K562 (cell line): ENCODE measurements around the gene ZP3. TPM values are rescaled to one million over a fixed set of nuclear protein-coding genes. Genes with fewer than 3 reads are reported as not detected.
"Not testable (repeated sequence)": the region's sequence is repeated elsewhere in the genome, so short reads cannot be mapped to it uniquely, and the experiment has no call there.

Source experiments
- ATAC-seq: fragments of 200-7000 bp; cut with Tn5 transposase; 3 replicates; pipeline ENCODE4 v1.9.1; 2020; ENCODE audit warnings: moderate library complexity
- BruUV-seq: library from RNA; stranded (reverse); fragments of 400-500 nt; replicated peaks from 2 replicates; lab custom pipeline; 2021; lab: Mats Ljungman, UMichigan
- CTCF ChIA-PET: fragments of 300-600 bp; formaldehyde crosslinking; extraction: SDS; loops from one replicate; lab custom pipeline; 2021; ENCODE audit warnings: low intra/inter-chr PET ratio; lab: Yijun Ruan, JAX
- POLR2A ChIA-PET: fragments of 300-600, 350-650 bp; sonication (Branson Sonifier 250); formaldehyde crosslinking; extraction: SDS; loops from one replicate; lab custom pipeline; 2021; ENCODE audit warnings: antibody characterized with exemption, inconsistent platforms; lab: Yijun Ruan, JAX
- DNase-seq, 4 experiments: peaks; one replicate each; pipeline versions ENCODE4 v3.0.0 to v3.0.0-alpha.2; 2011 to 2018; ENCODE audit warnings: low spot score in 3 of 4, mixed read lengths in 3 of 4; ENCODE audit errors: extremely low read depth in 1 of 4
- FAIRE-seq: peaks from 2 replicates; lab custom pipeline; 2011; peaks lifted over from hg19 to GRCh38; lab: Jason Lieb, UNC
- H2AFZ ChIP-seq: 2 replicates; pipeline ENCODE4 v1.6.0; 2011; ENCODE audit warnings: low read depth, low read length, control low read depth, inconsistent platforms
- H3K27ac ChIP-seq: fragments of 200-600 bp; 3 replicates; pipeline ENCODE4 v1.8.0; 2011; ENCODE audit warnings: low read depth, mild to moderate bottlenecking, control low read depth, inconsistent platforms, low read length, moderate library complexity, mixed read lengths; ENCODE audit errors: extremely low read depth
- H3K27me3 ChIP-seq, 2 experiments: fragments of 300-600 bp in 1 of 2; 2 replicates in 1 of 2; 3 replicates in 1 of 2; pipeline versions ENCODE4 v1.6.0 to v1.8.0; 2011; ENCODE audit warnings: inconsistent platforms in 2 of 2, low read length in 2 of 2, mild to moderate bottlenecking in 1 of 2, mixed read lengths in 1 of 2, moderate library complexity in 1 of 2; ENCODE audit not compliant: control insufficient read depth in 2 of 2, insufficient read depth in 2 of 2
- H3K36me3 ChIP-seq: fragments of 300-600 bp; 3 replicates; pipeline ENCODE4 v1.8.0; 2011; ENCODE audit warnings: mild to moderate bottlenecking, low read length, inconsistent platforms; ENCODE audit not compliant: control insufficient read depth, insufficient read depth
- H3K4me1 ChIP-seq, 2 experiments: fragments of 200-600 bp in 1 of 2; replicated peaks in 1 of 2; 2 replicates in 1 of 2; 3 replicates in 1 of 2; pipeline versions ENCODE4 v1.5.1 to v1.8.0; 2011; ENCODE audit warnings: inconsistent platforms in 2 of 2, low read length in 2 of 2, mild to moderate bottlenecking in 1 of 2, mixed read lengths in 1 of 2, moderate library complexity in 1 of 2; ENCODE audit not compliant: control insufficient read depth in 2 of 2, insufficient read depth in 2 of 2
- H3K4me2 ChIP-seq: 2 replicates; pipeline ENCODE4 v1.6.1; 2011; ENCODE audit warnings: low read length, control low read depth, inconsistent platforms, mixed read lengths; ENCODE audit not compliant: insufficient read depth
- H3K4me3 ChIP-seq: fragments of 200-600 bp; sonication (generic), shearing (Covaris generic); 2 replicates; pipeline ENCODE4 v1.5.1; 2016; ENCODE audit warnings: control low read depth, inconsistent platforms
- H3K79me2 ChIP-seq: fragments of 200-600 bp; 3 replicates; pipeline ENCODE4 v1.8.0; 2011; ENCODE audit warnings: low read length, inconsistent platforms; ENCODE audit not compliant: control insufficient read depth, insufficient read depth
- H3K9ac ChIP-seq, 2 experiments: 2 replicates each; pipeline versions ENCODE4 v1.6.0 to v1.6.1; 2011; ENCODE audit warnings: low read depth in 2 of 2, low read length in 2 of 2, control low read depth in 1 of 2, inconsistent platforms in 1 of 2, mild to moderate bottlenecking in 1 of 2, mixed read lengths in 1 of 2; ENCODE audit not compliant: insufficient read depth in 1 of 2
- H3K9me1 ChIP-seq: one replicate; pipeline ENCODE4 v1.6.0; 2011; ENCODE audit warnings: inconsistent platforms, mild to moderate bottlenecking, low read length, moderate library complexity; ENCODE audit not compliant: control insufficient read depth, insufficient read depth
- H3K9me3 ChIP-seq: replicated peaks from 2 replicates; pipeline ENCODE4 v1.5.1; 2011; ENCODE audit warnings: low read depth, low read length, inconsistent platforms; ENCODE audit not compliant: control insufficient read depth, insufficient read depth
- H4K20me1 ChIP-seq: replicated peaks from 2 replicates; pipeline ENCODE4 v1.6.1; 2011; ENCODE audit warnings: low read length, inconsistent platforms, mixed read lengths; ENCODE audit not compliant: control insufficient read depth, insufficient read depth
- WGBS: fragments of 100-300 bp; shearing (Covaris generic); methylation state at CpG from one replicate; pipeline ENCODE4 v1.1.6; 2016; ENCODE audit warnings: low coverage, mixed read lengths; ENCODE audit not compliant: insufficient coverage; ENCODE audit errors: missing lambda C conversion rate; 5-methylcytosine and 5-hydroxymethylcytosine counted together
- in situ Hi-C: fragments of 300-500 bp; cut with MboI; formaldehyde crosslinking; loops from 4 replicates; pipeline ENCODE4 v1.15.0; 2018; ENCODE audit warnings: inconsistent platforms, mixed read lengths
- intact Hi-C: fragments of 100-400 bp; cut with micrococcal nuclease; formaldehyde crosslinking; loops from 2 replicates; pipeline ENCODE4 v1.14.2; 2022
- polyA plus RNA-seq, 8 experiments: library from polyadenylated mRNA; depleted of rRNA in 4 of 8; stranded (reverse) in 5 of 8; unstranded in 3 of 8; fragments of >200 nt; fragmentation: Nextera tagmentation in 2 of 8; fragmentation: Illumina TruSeq in 1 of 8; extraction: Ambion mirVana in 2 of 8; extraction: Trizol in 1 of 8; gene quantifications; 2 replicates each; pipeline versions ENCODE4 v1.2.1 to v1.2.3, GENCODE V29; 2011 to 2014; ENCODE audit warnings: inconsistent platforms in 1 of 8, missing spikeins in 1 of 8
- total RNA-seq, 7 experiments: library from RNA; depleted of rRNA in 6 of 7; stranded (reverse); fragments of >200 nt in 6 of 7; fragmentation: Illumina TruSeq in 2 of 7; extraction: Trizol in 2 of 7; gene quantifications; 2 replicates each; pipeline versions ENCODE4 v1.2.1 to v1.2.3, GENCODE V29; 2011 to 2021; ENCODE audit warnings: low replicate concordance in 1 of 7

ZP3 gene
- total and polyA plus RNA-seq, 9 of the 15 experiments (the other 6 are each of a cell fraction or from before 2014, with no cell fraction given), result 1.4 to 3.8 (median 2.4) TPM

GRCh38 chr7:76476280-76476679 lies 51.5 kb downstream of the ZP3 start:
- FAIRE-seq, in situ Hi-C loops, H3K36me3 ChIP-seq, H3K27ac ChIP-seq, H3K4me3 ChIP-seq, H3K4me1 ChIP-seq, H3K4me2 ChIP-seq, intact Hi-C loops, CTCF ChIA-PET, H3K27me3 ChIP-seq, H4K20me1 ChIP-seq, ATAC-seq, H3K9me1 ChIP-seq, BruUV-seq, H3K9me3 ChIP-seq, H2AFZ ChIP-seq, H3K9ac ChIP-seq, DNase-seq, H3K79me2 ChIP-seq, POLR2A ChIA-PET: not testable (repeated sequence)
- WGBS, result no CpG with 5 or more reads among the region's 11 CpGs

GRCh38 chr7:76476742-76477474 lies 52.2 kb downstream of the ZP3 start:
- not testable (repeated sequence) for BruUV-seq

More at GRCh38 chr7:76476742-76477474, 52.2 kb downstream of the ZP3 start:
- H4K20me1 ChIP-seq, H3K4me1 ChIP-seq, POLR2A ChIA-PET, H3K79me2 ChIP-seq, DNase-seq, H3K9me1 ChIP-seq, H3K36me3 ChIP-seq, H2AFZ ChIP-seq, intact Hi-C loops, H3K4me2 ChIP-seq, CTCF ChIA-PET, H3K4me3 ChIP-seq, FAIRE-seq, ATAC-seq, H3K9me3 ChIP-seq, H3K27me3 ChIP-seq, H3K9ac ChIP-seq, in situ Hi-C loops, H3K27ac ChIP-seq: not testable (repeated sequence)
- WGBS, result 88% methylated on average over 16 of the region's 24 CpGs
